Measurements from ENCODE around the gene TMSB10. TPM values are rescaled to one million over a fixed set of nuclear protein-coding genes. Genes with fewer than 3 reads are reported as not detected.

The TMSB10 gene
- total RNA-seq, 4 donors from 2014 or later, result 2,239 to 4,093 (median 3,173) TPM

DNA sequence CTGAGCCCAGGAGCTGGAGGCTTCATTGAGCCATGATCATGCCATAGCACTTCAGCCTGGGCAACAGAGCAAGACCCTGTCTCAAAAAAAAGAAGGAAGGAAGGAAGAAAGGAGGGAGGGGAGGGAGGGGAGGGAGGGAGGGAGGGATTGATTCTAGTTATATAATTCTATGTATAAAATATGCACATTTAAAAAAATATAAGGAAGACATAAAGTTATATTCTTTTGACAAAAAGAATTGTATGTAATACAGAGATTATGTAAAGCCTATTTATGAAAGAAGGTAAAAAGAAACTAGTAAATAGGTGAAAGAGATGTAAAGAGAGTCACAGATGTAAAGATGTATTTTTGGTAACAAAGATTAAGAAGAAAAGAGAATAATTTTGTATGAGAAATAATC, 17.6 kb downstream of the TMSB10 start:
- TF ChIP-seq, protein P1, sequence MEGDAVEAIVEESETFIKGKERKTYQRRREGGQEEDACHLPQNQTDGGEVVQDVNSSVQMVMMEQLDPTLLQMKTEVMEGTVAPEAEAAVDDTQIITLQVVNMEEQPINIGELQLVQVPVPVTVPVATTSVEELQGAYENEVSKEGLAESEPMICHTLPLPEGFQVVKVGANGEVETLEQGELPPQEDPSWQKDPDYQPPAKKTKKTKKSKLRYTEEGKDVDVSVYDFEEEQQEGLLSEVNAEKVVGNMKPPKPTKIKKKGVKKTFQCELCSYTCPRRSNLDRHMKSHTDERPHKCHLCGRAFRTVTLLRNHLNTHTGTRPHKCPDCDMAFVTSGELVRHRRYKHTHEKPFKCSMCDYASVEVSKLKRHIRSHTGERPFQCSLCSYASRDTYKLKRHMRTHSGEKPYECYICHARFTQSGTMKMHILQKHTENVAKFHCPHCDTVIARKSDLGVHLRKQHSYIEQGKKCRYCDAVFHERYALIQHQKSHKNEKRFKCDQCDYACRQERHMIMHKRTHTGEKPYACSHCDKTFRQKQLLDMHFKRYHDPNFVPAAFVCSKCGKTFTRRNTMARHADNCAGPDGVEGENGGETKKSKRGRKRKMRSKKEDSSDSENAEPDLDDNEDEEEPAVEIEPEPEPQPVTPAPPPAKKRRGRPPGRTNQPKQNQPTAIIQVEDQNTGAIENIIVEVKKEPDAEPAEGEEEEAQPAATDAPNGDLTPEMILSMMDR (IDR thresholded peaks at IDR 0.05), result no peak
- no peak for TF ChIP-seq POLR2A (IDR thresholded peaks at IDR 0.05)
- no peaks in the 10 kb centered on the region for H3K27me3 ChIP-seq
- H3K9me3 ChIP-seq, result no peaks in the 10 kb centered on the region
- H3K4me1 ChIP-seq, result peaks cover 29 to 55% (median 32%) of the 10 kb centered on the region in 3 donors
- DNase-seq, result no peak
- no peaks in the 10 kb centered on the region for H3K36me3 ChIP-seq
- H3K27ac ChIP-seq, result no peak overlapping the region
- no peak overlapping the region for H3K4me3 ChIP-seq
- intact Hi-C loops (cut with DNase I), result loop anchor here (10.0 kb wide), 1 partner anchor 428 kb away; no protein-coding TSS in a partner anchor

DNA sequence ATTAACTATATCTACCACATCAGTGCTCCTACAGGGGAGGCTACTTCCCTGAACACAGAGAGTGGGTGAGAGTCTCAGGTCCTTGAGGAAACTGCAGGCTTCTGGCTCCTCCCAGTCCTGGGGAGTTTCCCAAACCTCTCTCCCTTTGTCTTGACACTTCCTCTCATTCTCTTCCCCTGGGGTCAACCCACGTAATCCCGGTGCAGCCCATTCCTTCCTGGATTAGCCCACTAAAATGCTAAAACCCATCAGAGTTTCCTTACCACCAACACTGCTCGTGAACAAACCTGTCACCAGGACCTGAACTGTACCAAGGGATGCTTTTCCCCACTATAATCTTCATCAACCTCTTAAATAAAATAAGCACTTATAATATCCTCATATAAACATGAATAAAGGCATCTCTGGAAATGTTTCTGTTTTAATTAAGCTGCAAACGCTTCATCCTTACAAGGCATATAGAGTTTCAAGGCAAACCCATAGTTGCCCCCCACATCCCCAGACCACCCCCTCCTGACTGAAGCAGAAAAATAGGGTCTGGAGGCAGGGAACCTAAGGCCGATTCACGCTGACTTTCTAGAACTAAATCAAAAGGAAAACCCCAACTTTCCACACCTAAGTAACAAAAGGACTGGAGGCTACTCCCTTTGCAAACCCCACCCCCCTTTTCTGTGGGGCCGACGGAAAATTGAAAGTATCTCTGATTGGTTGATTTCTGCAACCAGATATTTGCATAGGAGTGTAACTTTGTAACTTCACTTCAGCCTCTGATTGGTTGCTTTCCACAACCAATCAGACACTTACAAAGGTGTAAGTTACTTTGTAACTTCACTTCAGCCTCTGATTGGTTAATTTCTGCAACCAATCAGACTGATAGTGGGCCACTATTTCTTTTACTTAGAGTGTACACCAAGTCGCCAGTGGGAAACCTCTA, 19.0 kb downstream of the TMSB10 start:
- Histone ChIP-seq H3K4me3 (peak overlapping the region in 2 of 4 donors; percentile 16 to 35), H3K4me1 (peaks cover 26 to 50% (median 32%) of the 10 kb centered on the region in 3 donors), H3K27me3 (no peaks in the 10 kb centered on the region), H3K36me3 (no peaks in the 10 kb centered on the region), H3K27ac (peak overlapping the region; percentile 53 to 81 (median 71)), H3K9me3 (no peaks in the 10 kb centered on the region)
- intact Hi-C loops (cut with DNase I), result loop anchor here (10.0 kb wide), 1 partner anchor 430 kb away; no protein-coding TSS in a partner anchor
- DNase-seq, result no peak
- WGBS, 2 donors, result 18 to 19% methylated on average over 9 of the region's 9 CpGs
- TF ChIP-seq, protein P1 (IDR thresholded peaks at IDR 0.05), result peak in 1 of 6 experiments; percentile 5
- TF ChIP-seq POLR2A (IDR thresholded peaks at IDR 0.05), result no peak

DNA sequence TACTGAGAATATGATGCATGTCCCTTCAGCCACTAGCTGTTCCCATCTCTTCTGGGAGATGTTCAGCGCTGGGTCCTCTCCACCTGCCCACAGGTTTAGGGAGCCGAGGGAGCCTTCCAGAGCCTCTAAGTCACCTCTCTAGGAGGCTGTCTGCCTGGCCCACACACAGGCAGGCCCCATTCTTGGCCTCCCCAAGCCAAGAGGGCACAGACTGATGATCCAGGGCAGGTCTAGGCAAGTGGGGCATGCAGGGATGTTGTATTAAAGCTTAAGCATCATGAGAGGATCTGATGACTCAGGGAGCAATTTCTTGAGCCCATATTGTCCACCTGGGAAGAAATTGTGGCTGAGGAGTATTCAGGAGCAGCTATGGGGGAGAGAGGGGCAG, 19.9 kb downstream of the TMSB10 start:
- intact Hi-C loops (cut with DNase I), result loop anchor here (10.0 kb wide), 1 partner anchor 431 kb away; no protein-coding TSS in a partner anchor
- 69% methylated on average over 2 of the region's 2 CpGs; no CpG with 5 or more reads in 1 of the 2 donors for WGBS, 2 donors
- no peaks in the 10 kb centered on the region for H3K36me3 ChIP-seq
- TF ChIP-seq POLR2A (IDR thresholded peaks at IDR 0.05), result no peak
- TF ChIP-seq, protein P1 (IDR thresholded peaks at IDR 0.05), result no peak
- peaks cover 19 to 41% (median 28%) of the 10 kb centered on the region in 3 donors for H3K4me1 ChIP-seq
- H3K4me3 ChIP-seq, result no peak overlapping the region
- H3K27ac ChIP-seq, result peak overlapping the region; percentile 26 to 81 (median 58)
- H3K9me3 ChIP-seq, result no peaks in the 10 kb centered on the region
- no peaks in the 10 kb centered on the region for H3K27me3 ChIP-seq
- no peak for DNase-seq

DNA sequence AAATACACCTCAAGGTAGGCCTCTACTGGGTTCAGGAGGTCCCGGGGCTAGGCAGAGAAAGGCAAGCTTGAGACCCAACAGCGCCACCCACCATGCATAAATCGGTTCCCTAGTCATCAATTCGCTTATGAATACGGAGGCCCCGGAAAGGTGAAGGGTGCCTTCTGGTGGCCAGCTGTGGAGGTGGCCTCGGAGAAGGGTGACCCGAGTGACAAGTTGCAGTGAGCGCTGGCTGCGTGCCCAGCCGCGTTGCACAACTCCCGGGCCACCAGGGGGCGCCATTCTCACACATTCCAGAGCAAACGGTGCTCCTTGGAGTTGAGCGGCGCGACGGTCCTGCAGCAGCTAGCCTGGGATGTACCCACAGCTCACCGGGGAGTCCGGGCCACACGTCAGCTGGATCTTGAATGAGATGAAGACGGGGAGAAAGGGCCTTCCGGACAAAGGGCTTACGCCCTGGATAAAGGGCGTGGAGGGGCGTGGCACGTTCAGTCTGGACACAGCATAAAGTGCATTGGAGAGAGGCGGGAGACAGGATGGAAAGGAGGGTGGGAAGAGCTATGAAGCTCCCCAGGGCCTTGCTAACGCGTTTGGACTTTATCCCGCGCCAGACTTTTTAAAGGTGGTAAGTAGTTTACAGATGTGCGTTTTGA, 20.4 kb downstream of the TMSB10 start:
- Histone ChIP-seq H3K27me3 (no peaks in the 10 kb centered on the region), H3K36me3 (no peaks in the 10 kb centered on the region), H3K4me1 (peaks cover 18 to 38% (median 26%) of the 10 kb centered on the region in 3 donors), H3K27ac (peak overlapping the region; percentile 26 to 81 (median 58)), H3K4me3 (peak overlapping the region in 3 of 4 donors; percentile 37 to 56 (median 44)), H3K9me3 (no peaks in the 10 kb centered on the region)
- peak; percentile 76 for DNase-seq
- intact Hi-C loops (cut with DNase I), result loop anchor here (10.0 kb wide), 1 partner anchor 431 kb away; no protein-coding TSS in a partner anchor
- TF ChIP-seq, protein P1 (IDR thresholded peaks at IDR 0.05), result peak; percentile 94 to 99 (median 98)
- no peak for TF ChIP-seq POLR2A (IDR thresholded peaks at IDR 0.05)
- 4 to 11% methylated on average over 20 to 21 of the region's 34 CpGs for WGBS, 2 donors
